HG03565 (cell line): ENCODE data around the gene CACNA2D1.

Experiments
- ATAC-seq: cut with Tn5 transposase; IDR thresholded peaks from one replicate; pipeline ENCODE4 v1.9.1; 2021; ENCODE audit warnings: mild to moderate bottlenecking, moderate library complexity; ENCODE audit not compliant: unreplicated experiment

CACNA2D1 gene

DNA sequence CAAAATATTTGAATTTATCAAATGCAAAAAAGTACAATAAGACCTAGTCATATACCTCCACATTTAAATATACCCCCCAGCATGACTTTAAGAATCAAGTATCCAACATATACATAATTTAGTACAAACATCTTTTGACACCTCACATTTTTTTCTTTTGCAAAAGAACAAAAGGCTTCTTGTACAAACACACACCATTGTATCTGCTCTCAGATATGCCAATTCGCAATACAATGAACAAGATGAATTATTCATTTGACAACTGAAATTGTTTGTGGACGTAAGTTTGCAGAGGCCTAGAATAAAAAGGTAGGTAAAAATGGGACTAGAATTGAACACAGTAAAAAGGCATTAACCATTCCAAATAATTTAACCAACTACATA lies 154.4 kb downstream of the CACNA2D1 start:
- ATAC-seq: no peak

DNA sequence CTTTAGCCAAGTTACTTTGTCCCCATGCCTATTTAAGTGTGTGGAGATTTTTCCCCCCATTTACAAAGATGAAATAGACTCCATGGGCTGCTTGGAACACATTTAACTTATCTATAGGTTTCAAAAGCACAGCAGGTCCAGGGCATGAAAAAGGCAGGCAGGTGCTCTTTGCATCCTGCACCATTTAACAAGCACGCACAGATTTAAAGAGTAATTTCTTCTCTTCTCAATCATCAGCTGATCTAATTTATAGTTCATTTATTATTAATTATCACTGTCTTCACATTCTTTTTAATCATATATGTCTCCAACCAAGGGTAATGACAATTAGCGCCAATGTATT lies 156.8 kb downstream of the CACNA2D1 start:
- no peak for ATAC-seq

DNA sequence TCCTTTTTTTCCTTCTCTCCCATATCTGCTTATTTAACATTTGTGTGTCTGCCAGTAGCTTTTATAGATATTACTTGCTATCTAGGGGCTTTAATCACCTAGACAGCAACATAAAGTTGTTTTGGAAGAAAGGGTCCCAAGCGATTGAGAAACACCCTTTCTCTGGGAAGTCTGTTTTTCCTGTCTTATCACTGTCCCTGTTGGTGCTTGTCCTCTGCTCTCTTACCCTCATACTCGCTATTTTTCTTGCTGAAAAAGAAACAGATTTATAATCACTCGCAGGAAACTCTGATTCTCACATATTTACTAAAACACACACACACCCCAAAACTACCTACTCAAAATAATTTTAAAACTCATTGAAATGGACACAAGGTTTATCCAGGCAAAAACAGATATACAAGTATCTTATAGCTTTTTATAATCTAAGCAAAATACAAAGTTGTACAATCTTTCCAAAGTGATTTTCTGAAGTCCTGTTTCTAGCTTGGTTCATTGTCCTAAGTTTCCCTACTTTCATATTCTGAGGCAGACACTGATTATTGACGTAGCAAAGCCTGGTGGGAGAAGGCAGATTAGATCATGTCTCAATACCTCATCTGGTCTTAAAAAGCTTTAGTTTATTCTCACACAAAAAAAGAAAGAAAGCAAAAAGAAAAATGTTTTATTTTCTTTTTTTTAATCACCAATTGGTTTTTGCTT lies 157.3 kb downstream of the CACNA2D1 start:
- ATAC-seq: no peak

DNA sequence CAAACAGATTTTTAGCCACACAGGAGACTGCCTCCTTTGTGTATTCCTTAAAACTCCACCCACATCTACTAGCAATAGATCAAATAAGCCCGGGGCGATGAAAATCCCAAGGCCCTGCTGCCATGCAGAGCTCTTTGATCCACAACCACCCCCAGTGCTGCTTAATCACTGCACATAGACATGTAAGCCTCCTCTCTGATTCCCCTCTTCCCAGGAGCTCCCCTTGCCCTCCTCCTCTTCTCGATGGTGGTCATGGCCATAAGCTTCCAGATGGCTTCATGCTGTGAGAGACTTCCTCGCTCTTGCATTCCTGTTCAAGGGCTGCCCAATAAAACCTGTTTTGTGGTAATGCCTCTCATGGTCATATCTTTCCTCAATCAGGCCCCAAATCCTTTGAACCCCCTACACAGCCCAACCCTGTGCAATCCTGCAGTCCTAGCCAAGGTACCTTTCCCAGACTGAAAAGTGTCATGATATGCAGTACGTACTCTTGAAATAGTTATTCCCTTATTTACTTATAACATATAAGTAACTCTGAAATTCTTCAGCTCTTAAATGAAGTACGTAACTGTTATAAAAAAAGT lies 158.5 kb downstream of the CACNA2D1 start:
- ATAC-seq: no peak

DNA sequence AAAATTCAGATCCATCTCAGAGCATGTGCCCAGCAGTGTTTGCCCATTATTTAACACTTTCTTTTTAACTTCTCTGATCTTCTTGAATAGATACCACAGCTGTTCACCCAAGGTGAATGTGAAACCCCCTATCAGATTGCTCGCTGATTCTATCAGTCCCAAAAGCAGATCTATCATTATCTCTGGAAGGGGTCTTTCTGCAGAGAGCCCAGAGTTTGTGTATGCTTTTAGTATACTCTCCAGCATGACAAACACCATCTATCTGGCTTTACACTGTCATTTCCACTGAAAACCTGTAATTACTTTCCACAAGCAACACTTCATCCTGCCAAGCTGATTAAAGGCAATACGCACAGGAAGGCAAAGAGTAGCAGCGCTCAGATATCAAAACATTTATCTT lies 168.2 kb downstream of the CACNA2D1 start:
- no peak for ATAC-seq

DNA sequence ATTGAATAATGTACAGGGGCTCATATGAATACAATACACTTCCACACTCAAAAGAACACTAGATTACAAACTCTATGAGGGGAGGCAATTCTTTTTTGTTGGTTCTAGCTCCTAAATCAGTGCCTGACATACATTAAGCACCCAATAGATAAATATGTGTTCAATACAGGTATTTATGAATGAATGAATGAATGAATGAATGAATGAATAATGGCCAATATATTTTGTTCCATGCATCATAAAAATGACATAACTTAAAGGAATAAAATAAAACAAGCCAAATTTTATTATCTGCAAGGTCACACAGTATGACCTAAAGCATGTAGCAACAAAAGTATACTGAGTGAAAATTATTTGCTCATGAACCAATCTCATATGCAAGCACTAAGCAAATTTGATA lies 168.9 kb downstream of the CACNA2D1 start:
- ATAC-seq: no peak

DNA sequence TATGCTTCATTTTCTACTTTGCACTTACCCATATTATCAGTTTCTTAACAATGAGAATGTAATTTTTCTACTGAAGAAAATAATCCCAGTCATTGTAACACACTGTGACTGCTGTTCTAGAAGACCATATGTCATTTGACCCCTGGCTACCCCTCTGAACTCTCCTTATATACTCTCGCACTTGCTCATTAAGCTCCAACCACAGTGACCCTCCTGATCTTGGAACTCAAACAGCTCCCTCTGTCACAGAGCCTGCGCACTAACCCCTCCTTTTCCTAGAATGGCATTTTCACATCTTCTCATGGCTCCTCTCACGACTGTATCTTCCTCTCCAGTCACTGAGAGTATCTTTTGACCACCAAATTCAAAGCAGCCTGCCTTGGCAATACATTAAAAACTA lies 169.7 kb downstream of the CACNA2D1 start:
- ATAC-seq: no peak

DNA sequence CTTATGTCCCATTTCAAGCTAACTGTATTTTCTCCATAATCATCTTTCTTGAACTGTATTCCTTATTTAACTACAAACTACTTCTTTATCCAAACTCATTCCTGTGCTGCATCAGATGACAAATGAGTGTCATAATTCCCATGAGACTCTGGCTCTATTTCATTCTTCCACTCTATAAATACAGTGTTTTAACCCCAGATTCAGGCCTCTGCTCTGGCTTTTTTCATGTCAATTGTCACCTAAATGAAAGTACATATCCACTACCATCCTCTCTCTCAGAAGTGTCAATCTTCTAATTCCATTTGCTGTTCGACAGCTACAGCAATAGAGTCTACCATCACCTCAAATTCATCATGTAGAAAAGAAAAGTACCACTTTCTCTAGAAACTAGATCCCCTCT lies 172.7 kb downstream of the CACNA2D1 start:
- ATAC-seq: no peak

DNA sequence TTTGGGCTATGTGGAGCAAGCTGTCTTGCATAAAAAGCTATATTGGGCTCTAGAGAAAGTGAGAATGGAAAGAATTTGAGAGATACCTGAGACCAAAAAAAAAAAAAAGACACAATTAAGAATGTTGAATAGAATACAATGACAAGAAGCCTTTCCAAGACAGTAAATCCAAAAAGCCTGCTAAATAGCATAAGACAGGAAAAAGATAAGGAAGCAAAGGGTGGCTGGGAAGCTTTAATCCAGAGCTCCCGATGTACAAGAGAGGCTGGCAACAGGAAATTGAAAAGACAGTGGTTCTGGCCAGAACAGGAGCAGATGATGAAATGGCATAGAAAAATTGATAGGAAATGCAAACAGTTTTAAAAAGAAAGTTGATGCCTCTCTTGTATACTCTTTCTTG lies 174.9 kb downstream of the CACNA2D1 start:
- ATAC-seq: no peak

DNA sequence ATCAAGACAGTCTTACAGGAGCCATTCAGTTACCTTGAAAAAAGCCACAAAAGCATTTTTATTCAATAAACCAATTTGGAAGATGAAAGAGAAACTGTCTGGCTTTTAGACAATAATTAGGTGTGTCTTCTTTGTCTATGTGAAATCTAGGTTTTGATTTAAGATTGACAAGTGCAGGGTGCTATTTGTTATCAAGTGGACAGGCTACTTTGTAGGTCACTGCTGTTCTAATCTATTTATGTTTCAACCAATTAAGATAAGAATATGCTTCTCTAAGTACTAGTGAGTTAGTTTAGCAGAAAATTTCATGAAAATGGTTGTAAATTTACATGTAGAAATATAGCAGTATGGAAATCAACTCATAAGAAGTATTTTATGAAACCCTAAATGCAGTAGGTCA lies 177.5 kb downstream of the CACNA2D1 start:
- ATAC-seq: no peak

DNA sequence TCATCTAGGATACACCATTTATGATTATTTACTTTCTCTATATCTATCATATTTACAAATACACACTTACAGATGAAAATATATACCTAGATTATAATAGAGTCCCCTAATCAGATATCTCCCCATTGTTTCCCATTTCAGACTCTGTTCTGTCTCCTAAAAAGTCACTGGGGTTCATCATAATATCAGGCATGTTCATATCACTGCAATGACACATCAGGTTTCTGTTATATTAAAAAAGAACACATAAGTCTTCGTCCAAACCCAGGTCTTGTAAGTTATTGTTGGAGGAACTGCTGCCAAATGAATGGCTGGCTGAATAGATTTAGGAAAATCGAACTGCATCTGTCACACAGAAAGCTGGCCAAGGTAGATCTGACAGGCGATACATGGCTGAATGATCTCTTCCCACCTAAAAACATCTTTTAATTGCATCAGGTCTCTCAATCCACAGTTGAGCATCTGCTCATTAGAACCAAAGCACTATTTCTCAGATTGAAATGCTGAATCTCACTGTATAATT lies 178.7 kb downstream of the CACNA2D1 start:
- ATAC-seq: no peak

DNA sequence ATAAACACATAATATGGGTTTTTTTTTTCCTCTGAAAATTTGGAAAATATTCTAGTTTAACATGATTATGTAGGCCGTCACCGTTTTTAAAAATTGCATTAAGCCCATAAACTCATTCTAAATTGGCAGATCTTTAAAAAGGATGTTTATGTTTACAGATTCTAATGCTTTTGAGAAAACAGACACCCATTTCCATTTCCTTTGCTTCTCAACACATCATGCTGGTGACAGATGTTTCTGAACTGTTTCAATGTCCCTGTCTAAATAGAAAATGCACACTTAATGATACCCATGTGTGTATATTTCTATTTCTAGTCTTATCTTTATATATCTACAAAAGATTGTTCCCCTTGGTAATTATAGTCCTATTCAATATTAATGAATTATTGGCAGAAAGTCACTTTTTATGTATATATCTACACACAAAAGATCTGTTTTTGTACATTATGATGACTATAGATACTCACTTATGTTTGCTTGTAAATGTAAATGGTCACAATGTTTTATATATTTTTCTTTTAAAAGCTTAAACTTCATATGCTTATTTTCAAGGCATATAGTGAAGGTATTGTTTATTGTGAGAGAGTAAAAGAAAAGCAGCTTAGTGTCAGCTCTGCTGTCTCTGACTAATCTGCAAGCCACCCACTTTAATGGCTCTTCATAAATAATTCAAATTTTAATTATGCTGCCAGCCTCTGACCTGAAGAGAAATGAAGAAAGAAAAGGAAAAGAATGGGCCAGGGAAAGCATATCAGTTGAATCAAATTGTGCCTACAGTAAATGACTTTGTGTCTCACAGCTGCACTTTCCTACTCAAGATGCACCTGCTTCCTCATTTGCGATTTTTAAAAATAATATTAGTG lies 179.4 kb downstream of the CACNA2D1 start:
- no peak for ATAC-seq

DNA sequence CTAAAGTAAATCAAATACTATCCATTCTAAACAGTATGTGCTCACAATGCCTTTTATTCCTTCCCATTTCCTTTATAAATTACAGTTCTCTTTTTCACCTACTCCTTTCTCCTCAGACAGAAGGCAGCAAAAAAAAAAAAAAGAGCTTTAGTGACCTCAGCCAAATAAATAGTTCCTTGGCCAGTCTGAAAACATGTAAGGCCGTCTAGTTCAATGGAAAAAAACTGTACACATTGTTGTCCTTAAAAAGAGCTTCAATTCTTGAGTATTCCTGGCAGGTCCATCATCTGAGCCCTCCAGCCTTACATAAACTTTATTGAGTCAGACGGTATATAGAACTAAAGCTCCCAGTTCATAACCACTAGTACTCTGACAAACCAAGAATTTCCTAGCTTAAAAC lies 185.4 kb downstream of the CACNA2D1 start:
- no peak for ATAC-seq

DNA sequence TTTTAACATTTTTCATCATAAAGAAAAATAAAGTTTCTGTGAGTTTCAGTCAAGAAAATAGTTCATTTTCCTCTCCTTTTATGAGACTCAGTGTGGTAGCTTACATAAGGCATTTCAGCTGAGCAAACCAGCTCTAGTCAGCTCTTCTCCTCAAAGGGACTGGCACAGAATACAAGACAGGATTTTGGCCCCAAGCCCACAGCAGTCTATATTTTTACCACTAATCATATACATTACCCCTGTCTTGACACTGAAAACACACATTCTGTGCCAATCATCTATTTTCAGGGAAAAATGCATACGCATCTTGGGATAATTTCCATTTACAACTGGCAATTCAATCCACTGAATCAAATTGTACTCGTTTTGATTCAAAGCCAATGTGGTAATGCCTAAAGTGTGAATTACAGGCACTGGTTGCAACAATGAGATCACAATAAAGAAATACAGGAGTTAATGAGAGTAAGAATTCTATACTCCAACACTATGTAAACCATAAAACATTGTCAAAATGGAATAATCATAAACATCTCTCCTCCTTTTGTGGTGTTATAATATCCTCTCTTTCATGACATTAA lies 186.4 kb downstream of the CACNA2D1 start:
- ATAC-seq: no peak

DNA sequence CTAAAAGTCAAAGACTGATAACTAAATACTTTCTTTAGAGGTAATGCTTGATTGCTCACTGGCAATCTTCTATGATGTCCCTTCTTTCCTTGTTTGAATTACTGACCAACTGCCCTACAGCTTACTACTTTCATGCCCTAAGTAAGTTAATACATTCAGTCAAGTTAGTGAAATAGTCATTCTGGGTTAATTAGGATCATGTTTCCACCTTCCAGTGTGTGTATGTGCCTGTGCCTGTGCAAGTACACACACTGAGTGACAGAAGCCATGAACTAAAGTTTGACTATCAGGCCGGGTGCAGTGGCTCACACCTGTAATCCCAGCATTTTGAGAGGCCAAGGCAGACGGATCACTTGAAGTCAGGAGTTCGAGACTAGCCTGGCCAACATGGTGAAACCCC lies 187.9 kb downstream of the CACNA2D1 start:
- ATAC-seq: no peak

DNA sequence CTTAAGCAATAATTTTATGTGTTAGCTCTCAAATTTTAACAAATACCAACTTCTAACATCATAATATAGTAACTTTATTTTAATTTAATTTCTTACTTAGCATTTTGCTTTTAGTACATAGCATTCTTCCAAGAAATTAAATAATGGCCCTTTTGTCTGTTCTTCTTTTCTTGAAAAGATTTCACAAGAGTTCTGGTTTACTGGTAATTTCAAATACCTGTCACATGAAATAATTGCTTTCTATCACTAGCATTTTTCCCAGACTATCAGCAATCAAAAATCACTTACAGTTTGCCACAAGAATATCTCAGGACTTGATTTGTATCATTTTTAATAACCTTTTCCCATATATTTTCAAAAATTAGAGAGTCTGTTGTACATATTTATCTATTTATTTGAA lies 193.0 kb downstream of the CACNA2D1 start:
- no peak for ATAC-seq

DNA sequence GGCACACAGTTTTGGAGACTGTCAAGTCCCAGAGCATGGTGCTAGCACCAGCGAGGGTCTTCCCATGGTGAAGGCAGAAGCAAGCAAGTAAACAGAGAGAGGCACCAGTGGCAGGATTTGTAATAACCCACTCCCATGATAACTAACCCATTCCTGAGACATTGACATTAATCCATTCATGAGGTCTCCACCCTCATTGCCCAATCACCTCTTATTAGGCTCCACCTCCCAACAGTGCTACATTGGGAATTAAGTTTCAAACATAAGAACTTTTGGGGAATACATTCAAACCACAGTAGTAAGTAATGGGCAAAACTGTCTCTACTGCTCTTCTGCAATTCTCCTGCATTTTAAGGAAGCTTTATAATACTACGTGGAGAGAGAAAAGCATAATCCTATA lies 193.6 kb downstream of the CACNA2D1 start:
- ATAC-seq: no peak

DNA sequence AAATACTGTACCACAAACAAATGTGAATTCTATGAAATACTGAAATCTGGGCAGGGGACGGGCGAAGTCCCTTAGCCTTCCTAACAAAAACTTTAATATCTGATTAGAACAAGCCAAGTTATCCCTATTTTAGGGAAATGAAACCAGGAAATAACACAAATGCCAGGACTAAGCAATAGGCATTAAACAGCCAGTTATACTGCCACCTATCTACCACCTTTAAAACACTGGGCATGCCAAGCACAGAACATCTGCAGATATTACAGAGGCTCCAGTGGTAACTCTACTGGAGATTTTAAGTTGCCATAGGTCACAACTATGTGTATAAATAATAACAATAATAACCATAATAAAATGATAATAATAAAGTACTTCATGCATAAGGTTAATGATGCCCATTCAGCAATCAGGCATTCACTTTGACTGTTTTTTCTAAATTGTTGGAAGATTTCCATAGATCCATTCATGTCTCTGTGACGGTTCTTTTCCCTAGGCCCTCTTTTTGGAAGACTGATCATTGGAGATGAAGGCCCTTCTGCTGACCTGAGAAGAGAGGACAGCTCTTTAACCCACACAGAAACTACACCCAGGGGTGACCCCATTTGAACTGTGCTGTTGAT lies 195.7 kb downstream of the CACNA2D1 start:
- ATAC-seq: no peak

DNA sequence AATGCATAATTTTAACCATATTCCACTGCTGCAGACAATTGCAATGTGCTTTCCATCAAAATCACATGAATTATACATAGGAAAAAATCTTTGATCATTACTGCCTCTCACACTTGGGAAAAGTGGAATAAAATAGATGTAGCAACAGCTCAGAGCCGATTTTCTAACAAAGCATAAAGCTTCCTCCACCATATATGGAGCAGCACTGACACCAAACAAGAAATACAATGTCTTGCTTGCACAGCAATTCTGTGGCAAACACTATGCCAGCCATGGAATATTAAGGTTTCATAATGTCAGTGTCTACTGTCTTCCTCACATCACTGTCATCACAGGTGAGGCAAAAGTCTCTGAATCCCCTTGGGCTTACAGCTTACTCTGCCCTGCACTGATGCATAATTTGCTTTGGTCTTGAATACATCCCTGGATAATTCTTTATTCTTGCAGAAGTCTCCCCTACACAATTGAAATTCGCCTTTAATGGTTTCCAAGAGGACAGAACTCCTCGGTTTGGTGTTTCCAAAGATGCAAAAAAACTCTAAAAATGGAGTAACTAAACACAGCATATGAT lies 198.5 kb downstream of the CACNA2D1 start:
- no peak for ATAC-seq

DNA sequence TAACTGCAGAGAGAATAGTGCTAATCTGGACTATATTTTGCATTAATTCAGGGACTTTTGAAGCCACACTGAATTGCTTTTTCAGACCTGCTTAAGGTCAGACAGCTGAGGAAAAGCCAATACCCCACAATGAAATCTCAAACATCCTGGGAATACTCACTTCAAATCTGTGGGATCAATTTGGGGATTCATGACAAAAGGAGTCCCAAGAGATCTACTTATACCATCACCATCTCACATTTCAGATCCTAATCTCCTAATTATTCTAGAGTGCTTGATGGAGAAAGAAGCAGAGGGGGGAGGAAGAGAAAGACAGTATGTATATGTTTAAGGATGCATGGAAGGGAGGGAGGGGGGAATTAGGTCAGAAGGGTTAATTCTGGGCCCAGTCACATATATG lies 202.2 kb downstream of the CACNA2D1 start:
- ATAC-seq: no peak

DNA sequence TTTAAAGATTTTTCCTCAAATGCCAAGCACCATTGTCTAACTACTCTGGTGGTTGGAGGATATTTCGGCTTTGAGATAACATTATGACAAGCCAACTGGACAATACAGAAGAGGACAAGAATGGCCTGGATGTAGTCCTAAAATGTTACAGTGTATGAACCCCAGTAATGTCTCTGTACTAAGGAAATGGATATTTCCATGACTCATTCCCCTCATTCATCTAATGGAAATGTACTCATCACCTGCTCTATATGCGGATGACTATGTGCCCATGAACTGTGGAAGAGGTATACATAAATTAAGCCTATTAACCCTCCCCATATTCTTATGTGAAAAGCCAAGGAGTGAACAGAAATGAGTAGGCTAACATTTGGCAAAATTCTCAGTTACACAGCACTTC lies 207.9 kb downstream of the CACNA2D1 start:
- no peak for ATAC-seq
